GM18861 (cell line): ENCODE measurements around the gene PRXL2A.

Experiments
- ATAC-seq: cut with Tn5 transposase; IDR thresholded peaks from one replicate; pipeline ENCODE4 v1.9.1; 2021; ENCODE audit not compliant: unreplicated experiment

Gene PRXL2A

GRCh38 chr10:80443531-80443974 is 35.2 kb downstream of the PRXL2A start:
- peak; percentile 52 for ATAC-seq

DNA sequence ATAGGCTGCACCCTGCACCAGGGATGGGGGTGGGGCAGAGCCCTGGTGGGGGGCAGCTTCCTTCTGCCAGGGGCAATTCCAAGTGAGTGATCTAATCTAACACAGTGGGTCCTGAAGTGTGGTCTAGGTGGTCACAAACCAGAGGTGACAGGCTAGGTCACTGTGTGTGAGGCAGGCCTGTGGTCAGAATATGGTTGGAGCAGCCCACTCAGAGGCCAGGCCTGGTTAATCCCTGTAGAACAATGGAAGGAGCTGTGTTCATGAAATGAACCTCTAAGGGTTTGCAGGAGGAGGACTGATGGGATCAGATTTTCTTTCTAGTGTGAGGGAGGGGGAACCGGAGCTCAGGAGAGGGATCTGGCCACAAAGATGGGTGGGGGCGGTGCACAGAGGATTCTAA is 35.8 kb downstream of the PRXL2A start:
- no peak for ATAC-seq

- peak; percentile 88 for ATAC-seq
Measured at GRCh38 chr10:80444646-80445319, 36.4 kb downstream of the PRXL2A start.

- no peak for ATAC-seq
Measured at GRCh38 chr10:80447436-80448190, 39.3 kb downstream of the PRXL2A start.

GRCh38 chr10:80448209-80448942 is 40.0 kb downstream of the PRXL2A start:
- ATAC-seq, result no peak

- ATAC-seq, result no peak
Measured at GRCh38 chr10:80449520-80449919, 41.2 kb downstream of the PRXL2A start.

DNA sequence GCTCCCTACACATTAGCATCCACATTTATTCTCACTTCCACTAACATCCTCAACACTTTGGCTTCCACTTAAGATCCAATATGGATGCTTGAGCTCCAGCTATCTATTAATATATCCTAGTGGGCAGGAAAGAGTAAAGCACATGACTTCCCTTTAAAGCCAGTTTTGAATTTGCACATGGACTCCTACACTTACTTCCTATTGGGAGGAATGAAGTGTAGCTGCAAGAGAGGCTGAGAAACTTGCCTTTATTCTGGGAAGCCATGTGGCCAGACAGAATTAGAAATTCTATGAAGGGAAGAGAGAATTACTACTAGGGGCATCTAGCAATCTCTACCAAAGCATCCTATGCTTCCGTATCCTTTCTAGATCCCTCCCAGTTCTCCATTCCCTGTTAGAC is 42.8 kb downstream of the PRXL2A start:
- no peak for ATAC-seq

DNA sequence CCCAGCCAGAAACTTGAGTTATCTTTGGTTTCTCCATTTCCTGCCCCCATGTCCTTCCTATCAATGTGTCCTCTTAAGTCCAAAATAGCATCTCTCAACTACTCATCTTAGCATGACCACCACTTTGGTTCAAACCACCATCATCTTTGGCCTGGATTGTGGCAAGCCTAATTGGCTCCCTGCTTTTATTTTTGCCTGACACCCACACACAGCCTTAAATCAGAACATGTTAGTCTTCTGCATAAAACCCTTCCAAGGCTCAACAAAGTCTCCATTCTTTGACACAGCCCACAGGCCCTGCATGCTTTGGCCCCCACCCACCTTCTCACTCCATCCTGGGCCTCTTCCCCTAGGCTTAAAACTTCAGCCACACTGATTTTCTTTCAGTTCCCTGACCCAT is 43.7 kb downstream of the PRXL2A start:
- ATAC-seq, result no peak

GRCh38 chr10:80452640-80453039 is 44.3 kb downstream of the PRXL2A start:
- ATAC-seq, result no peak

- no peak for ATAC-seq
Measured at GRCh38 chr10:80453056-80453841, 44.9 kb downstream of the PRXL2A start.

DNA sequence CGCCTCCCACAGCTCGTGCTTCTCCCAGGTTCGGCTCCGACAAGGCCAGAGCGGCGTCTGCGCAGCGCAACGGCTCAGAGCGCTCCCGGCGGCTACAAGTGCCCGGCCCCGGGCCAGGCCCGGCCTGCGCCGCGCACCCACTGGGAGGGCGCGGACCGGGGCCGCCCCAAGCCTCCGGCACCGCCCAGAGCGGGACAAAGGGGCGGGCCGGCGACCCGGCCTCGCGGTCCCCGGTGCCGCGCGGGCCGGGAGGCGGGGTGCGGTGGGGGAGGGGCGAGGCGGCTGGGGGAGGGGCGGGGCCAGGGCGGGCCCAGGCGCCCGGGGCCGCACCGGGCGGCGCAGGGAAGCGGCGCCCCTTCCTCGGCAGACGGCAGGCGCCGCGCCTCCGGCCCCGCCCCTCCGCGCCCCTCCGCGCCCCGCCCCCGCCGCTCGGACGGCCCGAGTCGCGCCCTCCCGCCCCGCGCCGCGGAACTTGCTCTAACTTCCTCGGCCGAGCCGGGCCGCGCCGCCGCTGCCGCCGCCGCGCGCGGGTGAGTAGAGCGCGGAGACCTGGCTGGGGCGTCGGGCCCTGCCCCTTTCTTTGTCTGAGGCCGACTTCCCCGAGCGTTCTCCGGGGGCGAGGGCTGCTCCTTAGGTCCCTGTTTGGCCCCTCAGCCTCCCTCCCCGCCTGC is 45.6 kb downstream of the PRXL2A start, which contains the start of gene TSPAN14:
Gene TSPAN14, plus strand, starts transcription at position 469 of the 671 bp plus-strand sequence. CDS start 34,924 bp downstream, outside the sequence.
- ATAC-seq, result peak; percentile 47

- ATAC-seq, result no peak
Measured at GRCh38 chr10:80454513-80455460, 46.4 kb downstream of the PRXL2A start.

- ATAC-seq, result no peak
Measured at GRCh38 chr10:80455461-80456349, 47.4 kb downstream of the PRXL2A start.

GRCh38 chr10:80457554-80458262 is 49.4 kb downstream of the PRXL2A start:
- no peak for ATAC-seq

DNA sequence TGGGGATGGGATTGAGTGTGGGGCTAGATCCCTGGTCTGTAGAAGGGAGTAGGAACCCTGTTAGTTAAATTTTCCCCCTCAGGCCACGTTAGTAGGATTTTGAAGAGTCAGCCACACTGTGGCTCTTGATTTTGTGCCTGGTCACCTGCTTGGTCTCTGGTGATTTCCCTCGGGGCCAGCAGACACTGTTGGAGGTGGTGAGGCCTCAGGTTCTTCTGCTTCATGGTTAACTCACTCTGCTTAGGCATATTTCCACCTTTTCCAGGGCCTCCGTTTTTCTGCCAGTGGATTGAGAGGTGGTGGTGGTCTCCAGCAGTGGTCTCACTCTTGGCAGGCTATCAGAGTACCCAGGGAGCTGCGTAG is 49.9 kb downstream of the PRXL2A start:
- no peak for ATAC-seq

- ATAC-seq, result no peak
Measured at GRCh38 chr10:80458638-80459037, 50.3 kb downstream of the PRXL2A start.

DNA sequence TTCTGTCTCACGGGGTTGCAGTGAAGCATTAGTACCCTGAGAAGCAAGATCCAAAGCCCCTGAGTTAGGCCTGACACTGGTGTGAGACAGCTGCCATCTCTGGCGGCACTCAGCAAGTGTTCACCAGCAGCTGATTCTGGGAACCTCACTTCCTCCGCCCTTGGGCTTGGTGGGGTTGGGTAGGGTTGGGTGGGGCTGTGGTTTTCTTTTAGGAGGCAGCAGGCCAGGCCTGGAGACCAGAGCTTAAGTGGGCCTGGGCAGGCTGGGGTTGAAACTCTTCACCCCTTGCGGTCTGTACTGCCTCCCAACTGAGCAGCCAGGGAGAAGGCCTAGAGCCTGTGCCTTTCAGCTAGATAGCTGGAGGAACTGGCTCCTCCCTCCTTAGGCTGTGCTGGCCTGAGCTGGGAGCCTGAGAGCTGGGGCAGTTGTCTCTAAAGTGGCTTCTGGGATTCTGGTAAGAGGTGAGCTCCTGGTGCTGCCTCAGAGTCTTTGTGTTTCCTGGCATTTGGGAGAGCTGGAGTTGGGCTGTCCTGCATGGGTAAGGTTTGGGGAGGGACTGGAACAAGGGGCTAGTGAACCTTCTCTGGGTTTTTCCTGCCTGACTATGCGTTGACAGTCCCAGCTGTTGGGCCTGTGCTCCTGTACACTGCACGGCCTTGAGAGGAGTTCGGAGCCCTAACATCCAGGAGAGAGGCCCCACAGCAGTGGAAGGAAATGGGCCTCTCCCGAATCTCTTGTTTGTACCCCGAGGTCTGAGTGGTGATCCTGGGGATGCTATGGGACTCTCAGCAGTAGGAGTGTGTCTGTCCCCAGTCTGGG is 50.9 kb downstream of the PRXL2A start:
- ATAC-seq, result peak; percentile 40
